Measurements from ENCODE around the gene PVALEF. TPM values are rescaled to one million over a fixed set of nuclear protein-coding genes. Genes with fewer than 3 reads are reported as not detected.

The PVALEF gene
- total RNA-seq, 1 donor from 2014 or later: 0.29 TPM

DNA sequence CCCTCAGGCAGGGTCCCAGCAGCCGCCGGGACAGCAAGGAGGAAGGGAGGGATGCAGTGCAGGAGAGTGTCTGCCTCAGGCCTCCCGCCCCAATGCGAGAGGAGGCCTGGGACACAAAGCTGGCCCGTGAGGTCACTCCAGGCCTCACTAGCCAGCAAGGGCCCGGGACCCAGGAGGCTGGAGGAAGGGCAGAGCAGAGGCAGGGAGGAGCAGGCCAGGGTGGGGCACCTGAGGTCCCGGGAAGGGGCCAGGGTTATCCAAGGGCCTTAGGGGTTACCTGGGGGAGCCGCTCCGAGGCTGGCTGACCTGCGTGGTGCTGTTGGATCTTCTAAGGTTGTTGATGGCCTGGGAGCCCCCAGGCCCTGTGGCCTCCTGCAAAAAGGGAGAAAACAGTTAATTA is 43.3 kb downstream of the PVALEF start:
- DNase-seq: no peak
- Mint-ChIP-seq H3K27ac (ENCODE audit: unreplicated experiment) (no peak overlapping the region), H3K4me3 (ENCODE audit: unreplicated experiment) (no peak overlapping the region), H3K9me3 (ENCODE audit: unreplicated experiment) (no peaks in the 10 kb centered on the region), H3K27me3 (ENCODE audit: unreplicated experiment) (peaks cover under 1% of the 10 kb centered on the region), H3K4me1 (ENCODE audit: low read depth, unreplicated experiment) (no peaks in the 10 kb centered on the region), H3K36me3 (ENCODE audit: unreplicated experiment) (no peaks in the 10 kb centered on the region)
- TF ChIP-seq, protein P1, sequence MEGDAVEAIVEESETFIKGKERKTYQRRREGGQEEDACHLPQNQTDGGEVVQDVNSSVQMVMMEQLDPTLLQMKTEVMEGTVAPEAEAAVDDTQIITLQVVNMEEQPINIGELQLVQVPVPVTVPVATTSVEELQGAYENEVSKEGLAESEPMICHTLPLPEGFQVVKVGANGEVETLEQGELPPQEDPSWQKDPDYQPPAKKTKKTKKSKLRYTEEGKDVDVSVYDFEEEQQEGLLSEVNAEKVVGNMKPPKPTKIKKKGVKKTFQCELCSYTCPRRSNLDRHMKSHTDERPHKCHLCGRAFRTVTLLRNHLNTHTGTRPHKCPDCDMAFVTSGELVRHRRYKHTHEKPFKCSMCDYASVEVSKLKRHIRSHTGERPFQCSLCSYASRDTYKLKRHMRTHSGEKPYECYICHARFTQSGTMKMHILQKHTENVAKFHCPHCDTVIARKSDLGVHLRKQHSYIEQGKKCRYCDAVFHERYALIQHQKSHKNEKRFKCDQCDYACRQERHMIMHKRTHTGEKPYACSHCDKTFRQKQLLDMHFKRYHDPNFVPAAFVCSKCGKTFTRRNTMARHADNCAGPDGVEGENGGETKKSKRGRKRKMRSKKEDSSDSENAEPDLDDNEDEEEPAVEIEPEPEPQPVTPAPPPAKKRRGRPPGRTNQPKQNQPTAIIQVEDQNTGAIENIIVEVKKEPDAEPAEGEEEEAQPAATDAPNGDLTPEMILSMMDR (IDR thresholded peaks at IDR 0.05; ENCODE audit: partially characterized antibody, unreplicated experiment): no peak

- Mint-ChIP-seq H3K27ac (ENCODE audit: unreplicated experiment) (no peak overlapping the region), H3K4me1 (ENCODE audit: low read depth, unreplicated experiment) (no peaks in the 10 kb centered on the region), H3K4me3 (ENCODE audit: unreplicated experiment) (no peak overlapping the region), H3K36me3 (ENCODE audit: unreplicated experiment) (no peaks in the 10 kb centered on the region), H3K9me3 (ENCODE audit: unreplicated experiment) (no peaks in the 10 kb centered on the region), H3K27me3 (ENCODE audit: unreplicated experiment) (no peaks in the 10 kb centered on the region)
- TF ChIP-seq, protein P1 (IDR thresholded peaks at IDR 0.05; ENCODE audit: partially characterized antibody, unreplicated experiment): no peak
- no peak for DNase-seq
Observed at GRCh38 chr17:81209141-81209540, 43.8 kb downstream of the PVALEF start.

- Mint-ChIP-seq H3K36me3 (ENCODE audit: unreplicated experiment) (no peaks in the 10 kb centered on the region), H3K4me1 (ENCODE audit: low read depth, unreplicated experiment) (no peaks in the 10 kb centered on the region), H3K27ac (ENCODE audit: unreplicated experiment) (no peak overlapping the region)
Observed at GRCh38 chr17:81210466-81210865, 45.2 kb downstream of the PVALEF start.

DNA sequence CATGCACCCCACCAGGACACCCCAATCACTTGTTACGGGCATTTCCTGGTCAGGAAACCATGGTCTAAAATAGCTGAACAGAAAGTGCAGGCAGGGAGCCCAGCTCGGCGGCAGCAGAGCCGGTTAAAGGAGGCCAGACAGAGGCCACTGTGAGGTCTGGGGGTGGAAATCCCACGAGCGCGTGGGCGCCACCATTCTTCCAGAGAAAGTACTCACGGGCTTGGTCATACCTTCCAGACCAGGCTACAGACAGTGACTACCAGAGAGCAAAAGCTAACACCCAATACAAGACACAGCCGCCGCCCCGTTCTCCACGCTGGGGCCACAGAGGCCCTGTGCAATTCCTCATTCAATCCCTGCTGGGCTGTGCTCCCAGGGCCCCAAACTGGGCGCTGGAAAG is 45.6 kb downstream of the PVALEF start:
- Mint-ChIP-seq H3K4me3 (ENCODE audit: unreplicated experiment) (no peak overlapping the region), H3K4me1 (ENCODE audit: low read depth, unreplicated experiment) (no peaks in the 10 kb centered on the region), H3K9me3 (ENCODE audit: unreplicated experiment) (peaks cover 1% of the 10 kb centered on the region), H3K36me3 (ENCODE audit: unreplicated experiment) (no peaks in the 10 kb centered on the region), H3K27ac (ENCODE audit: unreplicated experiment) (no peak overlapping the region), H3K27me3 (ENCODE audit: unreplicated experiment) (no peaks in the 10 kb centered on the region)
- no peak for DNase-seq
- TF ChIP-seq, protein P1 (IDR thresholded peaks at IDR 0.05; ENCODE audit: partially characterized antibody, unreplicated experiment): no peak

More at GRCh38 chr17:81210466-81210865, 45.2 kb downstream of the PVALEF start:
- TF ChIP-seq, protein P1 (IDR thresholded peaks at IDR 0.05; ENCODE audit: partially characterized antibody, unreplicated experiment): no peak
- H3K4me3 Mint-ChIP-seq (ENCODE audit: unreplicated experiment): no peak overlapping the region
- no peaks in the 10 kb centered on the region for H3K9me3 Mint-ChIP-seq (ENCODE audit: unreplicated experiment)
- H3K27me3 Mint-ChIP-seq (ENCODE audit: unreplicated experiment): no peaks in the 10 kb centered on the region
- no peak for DNase-seq

DNA sequence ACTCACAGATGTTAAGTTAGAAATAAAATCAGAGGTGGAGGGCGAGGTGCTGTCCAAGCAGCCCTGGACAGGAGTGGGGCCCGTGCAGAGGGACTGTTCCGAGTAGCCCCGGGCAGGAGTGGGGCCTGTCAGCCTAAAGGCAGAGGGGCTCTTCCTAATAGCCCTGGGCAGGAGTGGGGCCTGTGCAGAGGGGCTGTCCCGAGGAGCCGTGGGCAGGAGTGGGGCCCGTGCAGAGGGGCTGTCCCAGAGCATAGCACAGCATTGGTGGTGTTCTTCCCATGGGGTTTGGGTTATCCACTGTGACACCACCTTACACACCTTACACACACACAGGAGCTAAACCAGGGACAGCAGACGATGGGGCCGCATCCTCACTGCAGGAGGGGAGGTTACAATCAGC is 47.1 kb downstream of the PVALEF start:
- no peak for DNase-seq
- Mint-ChIP-seq H3K4me3 (ENCODE audit: unreplicated experiment) (no peak overlapping the region), H3K36me3 (ENCODE audit: unreplicated experiment) (peaks cover 5% of the 10 kb centered on the region), H3K4me1 (ENCODE audit: low read depth, unreplicated experiment) (no peaks in the 10 kb centered on the region), H3K27ac (ENCODE audit: unreplicated experiment) (no peak overlapping the region), H3K27me3 (ENCODE audit: unreplicated experiment) (peaks cover 4% of the 10 kb centered on the region), H3K9me3 (ENCODE audit: unreplicated experiment) (peaks cover 3% of the 10 kb centered on the region)
- TF ChIP-seq, protein P1 (IDR thresholded peaks at IDR 0.05; ENCODE audit: partially characterized antibody, unreplicated experiment): no peak

Data from glutamatergic neuron (in vitro differentiated cells).